Measurements from ENCODE around the gene CD200.

The CD200 gene

GRCh38 chr3:112333381-112334317 lies 693 bp downstream of the CD200 start:
- peak; percentile 33 for DNase-seq

- DNase-seq: no peak
Measured at GRCh38 chr3:112334691-112335433, 1.9 kb downstream of the CD200 start.

- no peak for DNase-seq
Measured at GRCh38 chr3:112335434-112335781, 2.5 kb downstream of the CD200 start.

GRCh38 chr3:112338021-112338726 lies 5.2 kb downstream of the CD200 start:
- no peak for DNase-seq

GRCh38 chr3:112338727-112339056 lies 5.7 kb downstream of the CD200 start:
- DNase-seq: no peak

DNA sequence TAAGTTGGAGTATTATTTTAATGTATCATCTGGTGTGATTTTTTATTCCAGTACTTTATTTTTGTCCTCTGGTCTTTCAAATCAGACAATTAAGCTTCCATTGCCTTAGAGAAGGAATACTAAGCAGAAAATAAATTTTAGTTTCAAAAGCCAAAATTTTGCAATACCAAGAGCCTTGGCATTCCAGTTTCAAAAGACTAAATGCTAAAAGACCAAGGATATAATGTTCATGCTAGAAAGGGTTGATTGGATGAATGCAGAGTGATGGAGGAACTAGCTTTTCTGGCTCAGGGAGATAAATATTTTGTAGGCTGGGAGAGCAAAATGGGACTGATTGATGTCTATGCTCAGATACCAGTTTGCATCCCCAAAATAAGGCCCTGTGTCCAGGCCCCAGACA lies 6.2 kb downstream of the CD200 start:
- no peak for DNase-seq

DNA sequence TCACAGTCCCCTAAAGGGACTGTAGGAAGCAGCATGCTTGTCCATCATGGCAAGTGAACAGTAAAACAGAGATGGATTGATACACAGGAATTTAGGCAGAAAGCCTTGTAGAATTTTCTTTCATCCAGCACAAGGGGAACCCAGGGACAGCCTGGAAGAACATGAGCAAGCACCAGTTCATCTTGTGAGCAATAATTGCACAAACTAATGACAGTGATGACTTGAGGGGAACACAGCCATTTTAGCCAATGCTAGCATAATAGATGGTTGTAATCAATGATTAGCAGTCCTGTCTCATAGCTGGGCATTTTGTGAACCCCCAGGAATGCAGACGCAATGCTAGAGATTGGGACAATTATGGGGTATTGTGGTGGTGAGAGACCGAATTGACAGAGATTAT lies 6.7 kb downstream of the CD200 start:
- no peak for DNase-seq

DNA sequence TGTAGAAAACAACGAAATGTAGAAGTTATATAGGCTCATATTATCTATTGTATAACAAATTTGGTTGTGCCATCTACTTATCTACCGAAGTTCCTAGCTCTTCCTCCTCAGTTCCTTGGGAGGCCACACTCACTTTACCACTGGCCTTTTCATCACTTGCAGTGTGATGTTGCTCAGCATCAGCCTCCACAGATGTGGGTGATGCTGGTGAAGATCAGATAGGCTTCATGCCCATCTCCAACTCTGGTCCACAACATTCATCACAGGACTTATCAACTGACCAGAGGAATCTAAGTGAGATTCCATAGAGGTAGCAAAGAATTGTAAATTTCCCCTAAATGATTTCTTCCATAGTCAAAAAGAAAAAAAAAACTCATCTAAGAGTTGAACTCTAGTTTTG lies 8.4 kb downstream of the CD200 start:
- DNase-seq: no peak

- no peak for DNase-seq
Measured at GRCh38 chr3:112345681-112346080, 12.7 kb downstream of the CD200 start.

DNA sequence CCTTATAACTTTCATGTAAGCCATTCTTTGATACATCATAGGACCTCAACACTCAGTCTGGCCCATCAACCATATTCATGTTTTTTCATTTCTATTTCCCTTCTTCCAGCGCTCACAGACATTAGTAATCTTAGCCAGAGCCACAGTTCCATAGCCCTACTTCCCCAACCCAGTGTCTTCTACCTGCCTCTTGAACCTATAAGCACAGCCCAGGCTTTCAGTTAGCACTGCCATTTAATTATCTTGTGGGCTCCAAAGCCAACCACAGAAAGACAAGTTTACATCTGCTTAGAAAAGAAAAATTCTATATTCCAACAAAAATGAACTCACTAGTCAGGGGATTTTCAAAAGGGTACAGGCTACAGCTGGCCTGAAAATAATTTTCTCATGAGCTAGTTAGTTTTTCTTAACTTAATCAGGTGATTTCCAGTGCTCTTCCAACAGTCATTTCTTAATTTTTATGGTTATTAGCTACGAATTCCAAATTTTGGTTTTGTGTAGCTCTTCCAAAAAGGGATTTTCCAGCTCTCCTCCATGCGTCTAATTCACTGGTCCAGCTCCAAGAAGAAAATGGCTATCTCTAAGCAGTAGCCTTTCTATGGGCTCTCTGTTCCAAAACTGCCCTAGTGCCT lies 13.7 kb downstream of the CD200 start:
- DNase-seq: no peak

- DNase-seq: no peak
Measured at GRCh38 chr3:112348943-112349342, 16.0 kb downstream of the CD200 start.

GRCh38 chr3:112349557-112349956 lies 16.6 kb downstream of the CD200 start:
- DNase-seq: no peak

- no peak for DNase-seq
Measured at GRCh38 chr3:112350018-112350810, 17.3 kb downstream of the CD200 start.

DNA sequence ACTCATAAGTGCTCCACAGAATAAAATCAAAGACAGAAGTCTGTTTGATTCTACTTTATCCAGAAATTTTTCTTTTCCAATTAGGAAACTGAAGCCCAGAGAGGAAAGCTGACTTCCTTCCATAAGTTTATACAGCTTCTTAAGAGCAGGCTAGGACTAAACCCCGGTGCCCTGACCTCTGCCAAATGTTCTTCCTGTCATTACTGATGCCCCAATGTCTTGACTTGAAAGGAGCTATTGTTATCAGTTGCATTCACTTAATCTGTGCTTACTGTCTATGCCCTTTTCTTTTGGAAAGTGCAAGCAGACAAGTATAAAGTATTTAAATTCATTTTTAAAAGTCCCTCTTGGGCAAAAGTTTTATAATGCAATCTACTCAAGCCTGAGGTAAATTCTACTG lies 18.1 kb downstream of the CD200 start:
- DNase-seq: no peak

DNA sequence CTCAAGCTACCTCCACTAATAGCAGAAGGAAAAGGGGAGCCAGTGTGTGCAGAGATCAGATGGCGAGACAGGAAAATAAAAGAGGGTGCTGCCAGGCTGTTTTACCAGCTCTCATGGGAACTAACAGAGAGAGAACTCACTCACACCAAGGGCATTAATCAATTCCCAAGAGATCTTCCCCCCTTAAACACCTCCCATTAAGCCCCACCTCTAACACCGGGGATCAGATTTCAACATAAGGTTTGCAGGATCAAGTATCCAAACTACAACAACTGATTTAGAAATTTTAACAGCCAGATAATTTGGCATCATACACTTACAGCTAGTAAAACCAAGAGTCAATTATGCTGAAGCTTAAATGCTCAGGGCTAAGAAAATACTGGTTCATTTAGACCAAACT lies 18.9 kb downstream of the CD200 start:
- DNase-seq: no peak

- no peak for DNase-seq
Measured at GRCh38 chr3:112352720-112353119, 19.8 kb downstream of the CD200 start.

- no peak for DNase-seq
Measured at GRCh38 chr3:112353365-112353764, 20.4 kb downstream of the CD200 start.

GRCh38 chr3:112354642-112355306 lies 21.8 kb downstream of the CD200 start:
- DNase-seq: no peak

DNA sequence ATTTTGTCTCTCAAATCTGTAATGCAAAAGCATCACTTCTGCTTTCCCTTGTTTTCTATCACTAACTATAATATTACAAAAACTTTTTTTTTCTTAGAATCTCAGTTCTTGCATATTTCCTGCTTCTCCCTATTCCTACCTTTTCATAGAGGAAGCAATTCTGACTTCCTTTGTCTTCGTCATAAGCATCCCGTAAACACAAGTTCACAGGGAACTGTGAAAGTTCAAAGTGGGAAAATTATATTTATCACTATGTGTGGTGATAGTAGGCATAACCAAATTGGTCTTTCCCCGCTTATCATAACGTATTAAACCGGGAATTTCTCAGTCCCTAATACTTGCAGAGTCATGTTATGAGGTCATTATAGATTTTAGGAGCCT lies 22.3 kb downstream of the CD200 start:
- DNase-seq: no peak

DNA sequence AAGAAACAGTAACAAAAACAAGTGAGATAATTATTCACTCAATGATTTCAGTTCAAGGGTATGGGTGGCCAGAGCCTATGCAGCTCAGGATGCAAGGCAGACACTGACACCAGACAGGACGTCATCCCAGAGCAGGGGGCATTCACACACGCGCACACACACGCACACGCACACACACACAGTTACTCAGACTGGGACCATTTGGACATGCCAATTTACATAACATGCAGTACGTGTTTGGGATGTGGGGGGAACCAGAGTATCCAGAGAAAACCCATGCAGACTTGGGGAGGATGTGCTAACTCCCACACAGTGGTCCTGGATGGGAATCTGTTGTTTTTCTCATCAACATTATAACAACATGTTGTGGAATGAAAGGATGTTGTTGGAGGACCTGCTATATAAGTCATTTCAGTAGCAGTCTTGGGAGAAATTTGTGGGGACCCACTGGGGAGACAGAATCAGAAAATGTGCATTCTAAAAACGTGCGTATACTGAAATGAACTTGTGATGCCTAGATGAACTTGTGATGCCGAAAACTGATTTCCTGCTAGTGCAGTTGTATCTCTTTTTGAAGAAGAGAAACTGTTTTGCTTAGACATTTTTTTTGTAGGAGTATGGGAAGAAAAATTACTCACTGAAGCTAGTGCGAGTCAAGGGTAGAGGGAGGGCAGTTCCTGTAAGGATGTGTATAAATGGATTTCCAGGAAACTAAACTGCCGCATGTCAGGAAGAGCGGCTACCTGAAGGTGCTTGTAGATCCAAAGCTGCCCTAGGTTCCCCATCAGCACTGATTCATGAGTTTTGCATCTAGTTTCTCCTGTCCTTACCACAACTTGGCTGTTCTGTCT lies 25.2 kb downstream of the CD200 start:
- peak; percentile 22 for DNase-seq

DNA sequence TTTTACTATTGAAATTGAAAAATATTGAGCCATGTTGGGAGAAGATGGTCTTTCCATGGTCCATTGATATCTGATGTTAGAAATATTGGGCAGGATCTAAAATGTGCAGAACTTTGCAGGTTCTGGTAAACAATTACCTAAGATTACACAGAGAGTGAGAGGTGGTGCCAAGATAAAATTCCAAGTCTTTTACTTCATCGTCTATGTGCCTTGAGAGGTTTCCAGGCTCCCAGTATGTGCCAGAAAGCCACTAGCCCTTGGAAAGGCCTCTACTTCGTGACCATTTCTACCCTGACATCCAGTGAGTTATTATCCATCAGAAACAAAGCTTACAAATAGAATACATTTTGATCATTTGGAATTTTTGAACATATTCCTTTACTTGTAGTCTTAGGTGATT lies 27.6 kb downstream of the CD200 start:
- no peak for DNase-seq

Data from activated naive CD4-positive, alpha-beta T cell treated with anti-CD3 and anti-CD28 coated beads, Interleukin-2, amount 50 U/mL, for 16 hours (primary cell).